Measurements from ENCODE around the gene TNFRSF8. TPM values are rescaled to one million over a fixed set of nuclear protein-coding genes. Genes with fewer than 3 reads are reported as not detected.

Gene TNFRSF8
- total and polyA plus RNA-seq, 2 of the 13 experiments (the other 11 are each of a cell fraction or from before 2014, with no cell fraction given) = not detected

DNA sequence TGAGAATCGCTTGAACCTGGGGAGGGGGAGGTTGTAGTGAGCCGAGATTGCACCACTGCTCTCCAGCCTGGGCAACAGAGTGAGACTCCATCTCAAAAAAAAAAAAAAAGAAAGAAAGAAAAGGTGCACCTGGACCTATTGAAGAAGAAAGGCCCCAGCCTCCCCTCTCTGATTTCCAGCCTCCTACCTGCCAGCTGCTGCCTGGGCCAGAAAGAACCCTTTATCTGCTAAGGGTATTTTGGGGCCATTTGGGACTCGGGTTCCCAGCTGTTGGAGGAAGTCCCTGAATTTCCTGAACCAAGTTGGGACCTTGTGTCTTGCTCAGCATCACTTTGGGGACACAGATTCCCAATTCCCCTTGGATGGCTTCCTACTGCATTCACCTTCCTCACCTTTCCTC lies 3.9 kb upstream of the TNFRSF8 start:
- in situ Hi-C loops (cut with HindIII; ENCODE audit: extremely low pct_ligation_motif_present, low pct_unique_long_range_greater_than_20kb) (no loop called here), intact Hi-C loops (cut with micrococcal nuclease; ENCODE audit: unreplicated experiment) (no loop called here)
- H3K79me2 ChIP-seq (ENCODE audit: insufficient read depth, low read length) = no peaks in the 10 kb centered on the region
- no peaks in the 10 kb centered on the region for H3K9me3 ChIP-seq (ENCODE audit: low read length)
- BruUV-seq (replicated peaks) = no TSS peak
- WGBS (ENCODE audit: low lambda C conversion rate) = 7% methylated on average over 2 of the region's 3 CpGs
- ATAC-seq (no peak), DNase-seq (ENCODE audit: low spot score) (no peak), FAIRE-seq (no peak)
- no peak overlapping the region for H3K9ac ChIP-seq (ENCODE audit: insufficient read depth, low read depth, low read length)
- peaks cover 4 to 50% of the 10 kb centered on the region in 2 experiments for H3K27me3 ChIP-seq (ENCODE audit: control insufficient read depth in 1 of 2, insufficient read depth in 2 of 2, low read length in 2 of 2)
- H3K4me3 ChIP-seq (replicated peaks in 1 of 3; ENCODE audit: insufficient read depth in 1 of 3, low read depth in 2 of 3, low read length in 3 of 3) = no peak overlapping the region
- no peaks in the 10 kb centered on the region for H3K36me3 ChIP-seq (replicated peaks in 1 of 2; ENCODE audit: control insufficient read depth in 1 of 2, insufficient read depth in 2 of 2, low read length in 2 of 2)
- no peak overlapping the region for H3K27ac ChIP-seq (ENCODE audit: extremely low read length, insufficient read depth, low read length)
- no peak overlapping the region for H2AFZ ChIP-seq (ENCODE audit: low read length)
- POLR2A ChIA-PET = no interaction called here
- CTCF ChIA-PET (ENCODE audit: low intra/inter-chr PET ratio, low total read pairs) = no interaction called here
- no peaks in the 10 kb centered on the region for H4K20me1 ChIP-seq (ENCODE audit: insufficient read depth, low read length)
- TF ChIP-seq ZNF629 (CRISPR knock-in tag; conservative IDR thresholded peaks at IDR 0.05) (no peak), GABPB1 (CRISPR knock-in tag; IDR thresholded peaks at IDR 0.05) (no peak), EZH2 (conservative IDR thresholded peaks at IDR 0.05; ENCODE audit: low read depth, low read length) (no peak), HNRNPK (IDR thresholded peaks at IDR 0.05; ENCODE audit: low read depth, low read length, poor library complexity, severe bottlenecking) (no peak), POLR2G (IDR thresholded peaks at IDR 0.05; ENCODE audit: low read depth, low read length) (no peak), PHF8 (CRISPR knock-in tag; IDR thresholded peaks at IDR 0.05) (no peak), ZNF879 (CRISPR knock-in tag; IDR thresholded peaks at IDR 0.05) (no peak), SMAD9 (CRISPR knock-in tag; IDR thresholded peaks at IDR 0.05) (no peak), HOXA9 (CRISPR knock-in tag; IDR thresholded peaks at IDR 0.05; ENCODE audit: borderline replicate concordance) (no peak), RFX3 (CRISPR knock-in tag; IDR thresholded peaks at IDR 0.05) (no peak), NFKBIZ (CRISPR knock-in tag; IDR thresholded peaks at IDR 0.05) (no peak), ZFP62 (CRISPR knock-in tag; IDR thresholded peaks at IDR 0.05) (no peak), SKI (IDR thresholded peaks at IDR 0.05; ENCODE audit: partially characterized antibody) (no peak), REL (CRISPR knock-in tag; conservative IDR thresholded peaks at IDR 0.05) (no peak), NR2C2 (CRISPR knock-in tag; IDR thresholded peaks at IDR 0.05; ENCODE audit: borderline replicate concordance) (no peak), ZNF274 (CRISPR knock-in tag; IDR thresholded peaks at IDR 0.05) (no peak)
- TF ChIP-seq, protein P1, sequence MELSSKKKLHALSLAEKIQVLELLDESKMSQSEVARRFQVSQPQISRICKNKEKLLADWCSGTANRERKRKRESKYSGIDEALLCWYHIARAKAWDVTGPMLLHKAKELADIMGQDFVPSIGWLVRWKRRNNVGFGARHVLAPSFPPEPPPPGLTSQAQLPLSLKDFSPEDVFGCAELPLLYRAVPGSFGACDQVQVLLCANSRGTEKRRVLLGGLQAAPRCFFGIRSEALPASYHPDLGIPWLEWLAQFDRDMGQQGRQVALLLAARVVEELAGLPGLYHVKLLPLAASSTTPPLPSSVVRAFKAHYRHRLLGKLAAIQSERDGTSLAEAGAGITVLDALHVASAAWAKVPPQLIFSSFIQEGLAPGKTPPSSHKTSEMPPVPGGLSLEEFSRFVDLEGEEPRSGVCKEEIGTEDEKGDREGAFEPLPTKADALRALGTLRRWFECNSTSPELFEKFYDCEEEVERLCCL (CRISPR knock-in tag; IDR thresholded peaks at IDR 0.05; ENCODE audit: borderline replicate concordance) = no peak
- TF ChIP-seq, protein P2, sequence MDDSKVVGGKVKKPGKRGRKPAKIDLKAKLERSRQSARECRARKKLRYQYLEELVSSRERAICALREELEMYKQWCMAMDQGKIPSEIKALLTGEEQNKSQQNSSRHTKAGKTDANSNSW (CRISPR knock-in tag; IDR thresholded peaks at IDR 0.05; ENCODE audit: borderline replicate concordance) = no peak
- no peaks in the 10 kb centered on the region for H3K4me1 ChIP-seq (ENCODE audit: insufficient read depth, low read length)
- no peak overlapping the region for H3K4me2 ChIP-seq (ENCODE audit: low read depth, low read length)
